Measurements from ENCODE around the gene TRIP6. TPM values are rescaled to one million over a fixed set of nuclear protein-coding genes. Genes with fewer than 3 reads are reported as not detected.

Gene TRIP6
- 140 and 172 TPM in 2 replicates for total RNA-seq

DNA sequence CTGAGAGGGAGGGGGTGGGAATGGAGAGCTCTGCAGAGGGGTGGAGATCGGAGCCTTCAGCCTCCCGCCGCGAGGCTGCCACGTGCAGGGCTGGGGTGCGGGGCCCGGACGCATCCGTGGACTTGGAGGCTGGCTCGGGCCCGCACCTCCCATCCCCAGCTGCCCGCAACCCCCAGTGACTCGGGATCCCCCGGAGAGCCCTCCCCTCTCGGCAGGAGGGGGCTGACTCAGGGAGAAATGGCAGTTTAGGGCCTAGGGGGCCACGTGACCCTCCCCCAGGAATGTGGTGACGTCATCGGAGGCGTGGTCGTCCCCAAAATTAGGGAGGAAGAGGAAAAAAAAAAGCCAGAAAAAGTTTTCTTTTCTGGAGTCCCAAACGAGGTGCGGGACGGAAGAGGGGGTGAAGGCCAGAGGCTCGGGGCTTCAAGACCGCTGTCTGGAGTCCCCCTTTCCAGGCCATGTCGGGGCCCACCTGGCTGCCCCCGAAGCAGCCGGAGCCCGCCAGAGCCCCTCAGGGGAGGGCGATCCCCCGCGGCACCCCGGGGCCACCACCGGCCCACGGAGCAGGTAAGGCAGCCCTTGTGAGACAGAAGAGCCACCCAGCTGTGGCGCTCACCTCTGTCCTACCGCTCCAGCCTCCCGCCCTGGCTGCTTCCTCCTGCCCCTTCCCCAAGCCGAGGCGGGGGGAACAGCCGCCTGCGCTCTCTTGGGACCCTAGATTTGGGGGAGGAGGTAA, at the start of gene TRIP6:
Gene TRIP6, plus strand, starts transcription at position 348 of the 736 bp plus-strand sequence. Its CDS starts 111 bp downstream, at position 459.

GRCh38 chr7:100827330-100828226, 39.6 kb upstream of the TRIP6 start, which contains the start of gene EPHB4:
Gene EPHB4, minus strand, starts transcription at chr7:100827523. Its CDS starts 493 bp downstream, at chr7:100827030.

GRCh38 chr7:100852048-100852872, 14.9 kb upstream of the TRIP6 start, which contains the start of gene SLC12A9:
Gene SLC12A9, plus strand, starts transcription at chr7:100852713. Its CDS starts 1,485 bp downstream, at chr7:100854198.

DNA sequence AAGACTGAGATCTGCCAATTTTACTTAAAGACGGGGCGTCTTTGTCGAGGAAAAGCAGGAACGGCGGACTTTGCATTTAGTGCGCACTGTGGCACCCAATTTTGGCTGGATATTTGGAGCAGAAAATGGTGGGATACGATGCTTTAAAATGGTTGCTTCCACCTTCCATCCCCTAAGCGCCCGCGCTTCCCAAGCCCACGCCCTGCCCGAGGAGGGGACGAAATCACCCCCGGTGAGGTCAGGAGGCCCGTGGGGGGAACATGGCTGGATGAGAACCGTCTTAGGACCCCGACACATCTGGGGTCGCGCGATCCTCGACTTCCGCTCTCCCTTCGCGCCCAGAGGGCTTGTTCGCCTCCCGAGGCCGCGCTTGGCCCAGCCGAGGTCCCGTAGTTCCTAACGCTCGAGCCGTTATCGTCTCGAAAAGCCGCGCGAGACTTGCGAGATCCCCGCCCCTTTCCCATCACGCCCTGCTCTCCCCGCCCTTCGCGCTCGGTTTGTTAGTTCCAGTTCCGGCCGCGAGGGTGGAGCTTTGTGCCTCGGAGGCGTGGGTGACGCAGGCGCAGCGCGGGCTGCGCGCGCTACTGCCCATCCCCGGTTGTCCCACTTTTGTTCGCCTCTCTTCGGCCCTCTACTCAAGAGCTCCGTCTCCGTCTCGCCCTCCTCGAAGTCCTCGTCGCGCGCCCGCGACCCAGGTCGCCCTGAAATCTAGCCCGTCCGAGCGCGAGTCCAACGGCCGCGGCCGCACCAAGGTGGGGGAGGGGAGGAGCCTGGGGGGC, 7.6 kb downstream of the TRIP6 start, which contains the start of gene SRRT:
Gene SRRT, plus strand, starts transcription at position 527 of the 779 bp plus-strand sequence. CDS start 488 bp downstream, outside the sequence.

GRCh38 chr7:100888988-100889750, 22.0 kb downstream of the TRIP6 start, which contains the start of gene UFSP1:
Gene UFSP1, minus strand, starts transcription at chr7:100889715. Its CDS starts 444 bp downstream, at chr7:100889271.

GRCh38 chr7:100895701-100895955, 28.4 kb downstream of the TRIP6 start, which contains the start of gene ACHE:
Gene ACHE, minus strand, starts transcription at chr7:100895888. Its CDS starts 1,656 bp downstream, at chr7:100894232.

Other genes starting within 250 kb of the TRIP6 start
- gene TFR2, start 225.8 kb upstream of the TRIP6 start, total RNA-seq = 0.35 TPM in 1 of 2 replicates, not detected in the other
- gene ACTL6B, start 210.9 kb upstream of the TRIP6 start, total RNA-seq = not detected in 2 replicates
- gene GNB2, start 193.6 kb upstream of the TRIP6 start, total RNA-seq = 294 and 391 TPM in 2 replicates
- gene GIGYF1, start 173.1 kb upstream of the TRIP6 start, total RNA-seq = 10.1 TPM in 2 replicates
- gene POP7, start 161.3 kb upstream of the TRIP6 start, total RNA-seq = 43.2 and 51.6 TPM in 2 replicates
- gene EPO, start 146.9 kb upstream of the TRIP6 start, total RNA-seq = not detected in 2 replicates
- not detected in 2 replicates for gene ZAN, start 133.8 kb upstream of the TRIP6 start, total RNA-seq
- gene EPHB4, start 39.9 kb upstream of the TRIP6 start, total RNA-seq = 33.1 and 53.0 TPM in 2 replicates
- gene SLC12A9, start 14.7 kb upstream of the TRIP6 start, total RNA-seq = 17.2 and 25.7 TPM in 2 replicates
- gene SRRT, start 7.7 kb downstream of the TRIP6 start, total RNA-seq = 60.1 and 105 TPM in 2 replicates
- 11.2 and 14.7 TPM in 2 replicates for gene UFSP1, start 22.3 kb downstream of the TRIP6 start, total RNA-seq
- not detected in 2 replicates for gene ACHE, start 28.5 kb downstream of the TRIP6 start, total RNA-seq
- gene MUC3A, start 82.1 kb downstream of the TRIP6 start, total RNA-seq = not detected in 2 replicates
- gene MUC12, start 102.2 kb downstream of the TRIP6 start, total RNA-seq = 5.5 and 11.2 TPM in 2 replicates
- gene MUC17, start 152.7 kb downstream of the TRIP6 start, total RNA-seq = not detected in 2 replicates
- 9.2 and 11.2 TPM in 2 replicates for gene TRIM56, start 218.1 kb downstream of the TRIP6 start, total RNA-seq

Measured in myometrial cell (primary cell).